Karpas-422 (cell line): ENCODE results near the gene EIF4E1B. TPM values are rescaled to one million over a fixed set of nuclear protein-coding genes. Genes with fewer than 3 reads are reported as not detected.

Source experiments
- DNase-seq: peaks from one replicate; pipeline ENCODE4 v3.0.0-alpha.2; 2015
- H2AFZ ChIP-seq: fragments of 200-600 bp; sonication (generic); 2 replicates; pipeline ENCODE4 v1.6.1; 2014; ENCODE audit warnings: antibody characterized with exemption, low read length, mixed read lengths
- H3K27ac ChIP-seq: fragments of 200-600 bp; sonication (generic); 2 replicates; pipeline ENCODE4 v1.5.1; 2014; ENCODE audit warnings: mild to moderate bottlenecking, low read length, moderate library complexity
- H3K27me3 ChIP-seq: fragments of 200-600 bp; sonication (generic); 2 replicates; pipeline ENCODE4 v1.6.1; 2014; ENCODE audit warnings: low read length, mixed read lengths
- H3K36me3 ChIP-seq: fragments of 200-600 bp; sonication (generic); 2 replicates; pipeline ENCODE4 v1.6.1; 2014; ENCODE audit warnings: low read length, mixed read lengths; ENCODE audit not compliant: insufficient read depth
- H3K4me1 ChIP-seq: fragments of 200-600 bp; sonication (generic); 2 replicates; pipeline ENCODE4 v1.6.1; 2014; ENCODE audit warnings: mild to moderate bottlenecking, low read length, mixed read lengths
- H3K4me2 ChIP-seq: fragments of 200-600 bp; sonication (generic); 2 replicates; pipeline ENCODE4 v1.6.1; 2014; ENCODE audit warnings: low read length, low read depth, mild to moderate bottlenecking; ENCODE audit not compliant: poor library complexity, severe bottlenecking
- H3K4me3 ChIP-seq: fragments of 200-600 bp; sonication (generic); 2 replicates; pipeline ENCODE4 v1.5.1; 2014; ENCODE audit warnings: mild to moderate bottlenecking, antibody characterized with exemption, low read length, mixed read lengths
- H3K79me2 ChIP-seq: fragments of 200-600 bp; sonication (generic); 2 replicates; pipeline ENCODE4 v1.6.1; 2014; ENCODE audit warnings: mild to moderate bottlenecking, low read length, mixed read lengths
- H3K9ac ChIP-seq: fragments of 200-600 bp; sonication (generic); 2 replicates; pipeline ENCODE4 v1.6.0; 2014; ENCODE audit warnings: low read length
- H3K9me2 ChIP-seq: fragments of 200-600 bp; sonication (generic), shearing (Covaris generic); replicated peaks from 2 replicates; pipeline ENCODE4 v1.6.0; 2014; ENCODE audit warnings: mild to moderate bottlenecking, low read length, moderate library complexity; ENCODE audit not compliant: insufficient read depth
- H3K9me3 ChIP-seq: fragments of 300-700, 200-600 bp; sonication (generic); 2 replicates; pipeline ENCODE4 v1.6.1; 2014; ENCODE audit warnings: low read length, mixed read lengths
- H4K20me1 ChIP-seq: fragments of 200-600 bp; sonication (generic); 2 replicates; pipeline ENCODE4 v1.6.1; 2014; ENCODE audit warnings: mild to moderate bottlenecking, antibody characterized with exemption, low read length, low read depth; ENCODE audit not compliant: insufficient read depth
- total RNA-seq: library from RNA; depleted of rRNA; stranded (reverse); fragments of >200 nt; shearing (Covaris generic); gene quantifications from 2 replicates; pipeline ENCODE4 v1.2.3, GENCODE V29; 2014; ENCODE audit warnings: low replicate concordance

EIF4E1B gene
- total RNA-seq, 1 experiment from 2014 or later, result not detected

DNA sequence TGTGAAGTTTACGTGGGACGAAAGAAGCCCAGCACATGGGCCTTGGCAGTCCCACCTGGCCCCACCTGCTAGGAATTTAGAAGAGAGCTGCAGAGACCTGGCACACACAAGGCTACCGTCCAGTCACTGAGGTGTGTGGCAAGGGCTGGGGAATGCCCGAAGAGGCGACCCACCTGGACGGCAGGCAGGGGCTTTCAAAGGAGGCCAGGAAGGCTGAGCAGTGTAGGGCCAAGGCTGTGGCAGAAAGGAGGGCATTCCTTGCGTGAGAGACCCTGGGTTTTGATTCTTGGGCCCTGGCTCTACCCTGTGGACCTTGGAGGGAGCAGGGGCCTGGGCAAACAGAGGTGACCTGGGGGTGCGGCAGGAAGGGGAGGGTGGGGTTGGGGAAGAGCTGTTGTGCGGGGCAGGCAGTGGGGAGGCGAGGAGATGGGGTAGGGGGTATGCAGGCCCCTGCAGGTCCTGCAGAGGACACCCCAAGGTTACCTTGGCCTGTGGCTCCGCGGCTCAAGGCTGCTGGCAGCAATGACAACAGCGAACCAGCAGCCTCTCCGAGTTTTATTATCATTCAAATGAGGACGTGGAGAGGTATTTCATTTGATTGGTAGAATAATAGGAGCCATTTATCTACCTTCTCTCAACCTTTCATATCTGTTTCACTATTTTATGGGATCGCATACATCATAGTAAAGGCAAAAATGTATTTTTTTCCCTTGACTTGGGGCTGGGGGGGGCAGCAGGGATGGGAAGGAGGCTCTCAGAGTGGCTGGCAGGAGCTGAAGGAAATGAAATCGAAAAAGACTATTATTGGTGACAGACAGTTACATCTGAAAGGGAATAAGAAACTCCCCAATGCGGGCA lies 41.6 kb downstream of the EIF4E1B start:
- no peaks in the 10 kb centered on the region for H3K36me3 ChIP-seq
- peaks cover 16% of the 10 kb centered on the region for H3K4me1 ChIP-seq
- H4K20me1 ChIP-seq, result no peaks in the 10 kb centered on the region
- H3K9me3 ChIP-seq, result no peaks in the 10 kb centered on the region
- H3K79me2 ChIP-seq, result no peaks in the 10 kb centered on the region
- no peak for DNase-seq
- H3K4me2 ChIP-seq, result no peak overlapping the region
- H3K9me2 ChIP-seq, result no peaks in the 10 kb centered on the region
- H2AFZ ChIP-seq, result no peak overlapping the region
- no peaks in the 10 kb centered on the region for H3K27me3 ChIP-seq
- no peak overlapping the region for H3K9ac ChIP-seq
- H3K4me3 ChIP-seq, result no peak overlapping the region
- no peak overlapping the region for H3K27ac ChIP-seq

DNA sequence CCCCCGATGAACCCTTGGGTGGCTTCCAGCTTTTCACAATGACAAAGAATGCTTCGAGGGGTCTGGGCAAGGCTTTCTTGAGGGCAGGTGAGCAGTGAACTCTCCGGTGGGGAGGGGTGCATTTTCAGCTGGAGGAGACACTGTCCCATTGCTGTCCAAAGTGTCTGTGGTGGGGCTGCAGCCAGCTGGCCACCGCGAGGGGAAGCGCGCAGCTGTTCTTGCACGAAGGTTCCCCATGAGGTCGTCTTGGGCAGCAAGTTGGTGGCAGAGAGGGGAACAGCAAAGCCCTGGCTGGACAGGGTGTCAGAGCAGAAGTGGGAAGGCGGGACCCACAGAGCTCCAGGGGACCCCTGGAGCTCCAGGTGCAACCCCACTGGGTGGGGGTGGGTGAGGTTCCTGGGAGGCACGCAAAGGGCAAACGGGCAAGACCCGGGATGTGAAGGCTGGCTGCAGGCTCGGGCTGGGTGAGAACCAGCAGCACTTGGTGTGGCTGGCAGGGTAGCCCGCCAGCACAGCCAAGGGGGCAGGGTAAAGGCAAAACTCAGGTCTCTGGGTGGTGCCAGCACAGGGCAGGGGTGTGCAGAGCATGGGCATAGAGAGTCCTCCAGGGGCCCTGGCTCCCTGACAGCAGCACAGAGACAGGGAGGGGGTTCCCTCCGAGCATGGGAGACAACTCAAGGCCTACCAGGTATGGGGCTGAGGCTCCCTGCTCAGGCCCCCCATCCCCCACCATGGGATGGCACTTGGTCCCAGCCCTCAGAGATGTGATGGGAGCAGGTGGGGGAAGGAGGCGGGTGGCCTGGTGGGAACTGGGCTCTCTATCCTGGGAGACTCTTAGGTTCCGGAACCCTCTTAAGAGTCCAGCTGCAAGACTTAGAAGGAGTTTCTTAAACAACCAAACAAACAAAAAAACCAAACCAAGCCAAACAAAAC lies 43.4 kb downstream of the EIF4E1B start:
- H3K36me3 ChIP-seq, result no peaks in the 10 kb centered on the region
- no peak overlapping the region for H3K4me3 ChIP-seq
- H3K4me1 ChIP-seq, result peaks cover 12% of the 10 kb centered on the region
- H3K27me3 ChIP-seq, result no peaks in the 10 kb centered on the region
- H3K9me2 ChIP-seq, result no peaks in the 10 kb centered on the region
- no peak overlapping the region for H3K4me2 ChIP-seq
- no peaks in the 10 kb centered on the region for H3K9me3 ChIP-seq
- no peak overlapping the region for H2AFZ ChIP-seq
- no peak overlapping the region for H3K27ac ChIP-seq
- no peaks in the 10 kb centered on the region for H3K79me2 ChIP-seq
- DNase-seq, result no peak
- no peaks in the 10 kb centered on the region for H4K20me1 ChIP-seq
- H3K9ac ChIP-seq, result no peak overlapping the region

DNA sequence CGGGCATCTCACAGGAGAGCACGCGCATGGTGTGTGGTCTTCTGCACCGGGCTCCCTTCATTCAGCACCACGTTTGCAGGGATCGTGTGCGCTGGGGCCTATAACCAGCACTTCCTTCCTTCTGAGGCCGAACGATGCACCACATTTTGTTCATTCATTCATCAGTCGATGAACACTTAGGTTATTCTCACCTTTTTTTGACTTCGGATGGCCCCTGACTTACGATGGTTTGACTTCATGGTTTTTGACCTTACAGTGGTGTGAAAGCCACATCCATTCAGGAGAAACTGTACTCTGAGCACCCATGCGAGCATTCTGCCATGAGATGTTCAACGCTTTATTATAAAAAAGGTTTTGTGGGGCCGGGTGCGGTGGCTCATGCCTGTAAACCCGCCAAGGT lies 44.3 kb downstream of the EIF4E1B start:
- Histone ChIP-seq H3K4me1 (peaks cover 12% of the 10 kb centered on the region), H3K79me2 (no peaks in the 10 kb centered on the region), H3K4me2 (no peak overlapping the region), H3K27ac (no peak overlapping the region), H3K36me3 (no peaks in the 10 kb centered on the region), H3K9me3 (no peaks in the 10 kb centered on the region), H3K9ac (no peak overlapping the region), H2AFZ (no peak overlapping the region), H3K4me3 (no peak overlapping the region), H3K27me3 (no peaks in the 10 kb centered on the region), H3K9me2 (no peaks in the 10 kb centered on the region), H4K20me1 (no peaks in the 10 kb centered on the region)
- no peak for DNase-seq

DNA sequence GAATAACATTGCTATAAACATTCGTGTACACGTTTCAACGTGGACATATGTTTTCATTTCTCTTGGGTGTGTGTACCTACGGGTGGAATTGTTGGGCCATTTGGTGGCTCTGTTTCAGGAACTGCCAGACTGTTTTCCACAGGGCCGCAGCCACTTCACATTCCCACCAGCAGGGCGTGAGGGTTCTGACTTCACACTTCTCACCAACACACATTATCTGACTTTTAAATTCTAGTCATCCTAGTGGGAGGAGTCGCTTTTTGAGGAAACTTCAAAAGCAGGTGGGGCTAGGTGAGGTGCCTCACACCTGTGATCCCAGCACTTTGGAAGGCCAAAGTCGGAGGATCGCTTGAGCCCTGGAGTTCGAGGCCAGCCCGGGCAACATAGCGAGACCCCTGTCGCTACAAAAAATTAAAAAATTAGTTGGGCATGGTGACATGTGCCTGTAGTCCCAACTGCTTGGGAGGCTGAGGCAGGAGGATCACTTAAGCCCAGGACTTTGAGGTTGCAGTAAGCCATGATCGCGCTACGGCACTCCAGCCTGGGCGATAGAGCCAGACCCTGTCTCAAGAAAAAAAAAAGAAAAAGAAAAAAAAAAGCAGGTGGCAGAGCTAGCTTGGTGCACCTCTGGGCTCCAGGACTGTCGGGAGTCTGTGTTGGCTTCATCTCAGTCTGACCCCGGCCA lies 45.3 kb downstream of the EIF4E1B start:
- no peaks in the 10 kb centered on the region for H3K9me2 ChIP-seq
- no peak overlapping the region for H3K9ac ChIP-seq
- H3K27ac ChIP-seq, result no peak overlapping the region
- no peak for DNase-seq
- no peak overlapping the region for H3K4me2 ChIP-seq
- H2AFZ ChIP-seq, result no peak overlapping the region
- peaks cover 12% of the 10 kb centered on the region for H3K4me1 ChIP-seq
- no peaks in the 10 kb centered on the region for H3K27me3 ChIP-seq
- H3K79me2 ChIP-seq, result no peaks in the 10 kb centered on the region
- H4K20me1 ChIP-seq, result no peaks in the 10 kb centered on the region
- no peaks in the 10 kb centered on the region for H3K36me3 ChIP-seq
- no peaks in the 10 kb centered on the region for H3K9me3 ChIP-seq
- H3K4me3 ChIP-seq, result no peak overlapping the region

DNA sequence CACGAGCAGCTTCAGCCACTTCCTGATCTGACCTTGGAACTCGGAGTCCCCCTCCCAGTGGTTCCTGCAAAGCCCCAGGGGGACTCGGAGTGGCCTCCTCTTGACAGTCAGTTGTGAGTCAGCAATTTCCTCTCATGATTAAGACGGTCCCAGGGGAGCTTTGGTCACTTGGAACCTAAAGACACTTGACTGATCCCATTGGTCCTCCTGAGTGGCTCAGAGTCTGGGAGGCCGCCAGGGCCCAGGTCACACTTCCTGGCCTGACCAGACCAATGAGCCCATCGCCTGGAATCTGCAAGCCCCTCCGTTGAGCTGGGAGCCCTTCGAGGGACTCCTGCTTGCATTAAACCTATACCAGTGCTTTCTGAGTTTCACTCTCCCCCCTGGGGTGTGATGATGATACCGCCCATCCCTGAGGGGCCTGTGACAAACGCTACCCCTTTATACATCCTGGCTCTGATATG lies 45.9 kb downstream of the EIF4E1B start:
- Histone ChIP-seq H3K79me2 (no peaks in the 10 kb centered on the region), H2AFZ (no peak overlapping the region), H3K4me2 (peak overlapping the region; percentile 7), H3K36me3 (no peaks in the 10 kb centered on the region), H4K20me1 (no peaks in the 10 kb centered on the region), H3K9me3 (no peaks in the 10 kb centered on the region), H3K9ac (no peak overlapping the region), H3K9me2 (no peaks in the 10 kb centered on the region), H3K27me3 (no peaks in the 10 kb centered on the region), H3K4me1 (peaks cover 12% of the 10 kb centered on the region), H3K4me3 (no peak overlapping the region), H3K27ac (no peak overlapping the region)
- peak; percentile 76 for DNase-seq

DNA sequence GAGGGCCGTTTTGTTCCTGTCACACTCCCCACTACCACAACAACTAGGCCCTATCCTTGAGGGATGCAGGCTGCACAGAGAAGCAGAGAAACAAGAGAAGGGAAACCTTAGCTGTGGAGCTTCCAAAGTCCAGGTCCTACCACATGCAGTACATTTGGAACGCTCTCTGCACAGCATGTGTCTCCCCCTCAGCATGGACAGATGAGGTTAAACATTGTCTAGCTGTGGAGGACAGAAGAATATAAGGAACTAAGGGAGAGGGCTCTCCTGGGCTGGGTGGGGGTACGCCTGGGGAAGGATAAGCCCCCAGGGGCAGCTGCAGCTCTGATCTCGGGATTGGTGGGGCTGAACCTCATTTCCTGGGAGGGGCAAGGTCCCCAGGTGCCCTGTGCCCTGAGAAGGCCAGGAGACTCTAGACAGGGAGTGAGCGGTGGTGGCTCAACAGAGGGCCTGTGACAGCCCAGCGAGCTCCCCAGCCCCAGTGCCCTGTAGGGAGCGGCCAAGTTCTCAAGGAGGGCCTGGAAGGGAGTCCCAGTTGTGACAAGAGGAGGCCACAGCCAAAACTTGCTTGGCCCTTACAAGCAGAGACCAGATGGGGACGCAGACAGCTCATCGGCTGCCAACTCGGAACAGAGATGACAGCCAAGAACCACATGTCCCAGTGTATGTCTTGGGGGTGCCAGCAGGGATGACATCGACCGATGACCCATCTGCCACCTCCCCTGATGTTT lies 46.9 kb downstream of the EIF4E1B start:
- no peak overlapping the region for H3K27ac ChIP-seq
- no peaks in the 10 kb centered on the region for H3K9me3 ChIP-seq
- no peak overlapping the region for H3K4me2 ChIP-seq
- no peaks in the 10 kb centered on the region for H4K20me1 ChIP-seq
- H3K9me2 ChIP-seq, result no peaks in the 10 kb centered on the region
- DNase-seq, result no peak
- H3K36me3 ChIP-seq, result no peaks in the 10 kb centered on the region
- no peaks in the 10 kb centered on the region for H3K79me2 ChIP-seq
- H3K4me3 ChIP-seq, result no peak overlapping the region
- H3K27me3 ChIP-seq, result no peaks in the 10 kb centered on the region
- H2AFZ ChIP-seq, result no peak overlapping the region
- H3K4me1 ChIP-seq, result peaks cover 12% of the 10 kb centered on the region
- H3K9ac ChIP-seq, result no peak overlapping the region

DNA sequence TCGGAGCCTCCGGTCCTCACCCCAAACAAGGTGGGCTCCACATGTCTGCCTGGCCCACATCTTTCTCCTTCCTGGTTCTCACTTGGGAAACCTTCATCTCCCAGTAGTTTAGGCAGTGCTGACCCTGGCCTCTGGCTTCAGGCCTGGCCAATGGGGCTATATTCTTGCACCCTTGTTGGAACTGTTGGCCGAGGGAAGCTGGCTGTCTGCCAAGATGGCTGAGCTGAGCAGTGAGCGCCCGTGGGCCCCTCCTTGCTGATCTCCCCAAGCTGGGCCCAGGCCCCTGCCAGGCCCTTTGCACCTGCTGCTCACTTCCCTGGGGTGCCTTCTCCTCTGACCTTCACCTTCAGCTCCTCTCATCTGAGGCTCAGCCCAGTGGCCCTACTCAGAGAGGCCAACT lies 48.1 kb downstream of the EIF4E1B start:
- Histone ChIP-seq H3K27me3 (no peaks in the 10 kb centered on the region), H3K9me3 (no peaks in the 10 kb centered on the region), H3K9me2 (no peaks in the 10 kb centered on the region), H3K4me2 (no peak overlapping the region), H3K79me2 (no peaks in the 10 kb centered on the region), H2AFZ (no peak overlapping the region), H3K4me3 (no peak overlapping the region), H3K9ac (no peak overlapping the region), H3K36me3 (no peaks in the 10 kb centered on the region), H3K4me1 (peaks cover 12% of the 10 kb centered on the region), H3K27ac (no peak overlapping the region), H4K20me1 (no peaks in the 10 kb centered on the region)
- no peak for DNase-seq
